A549 (cell line): ENCODE measurements around the gene RNF126. TPM values are rescaled to one million over a fixed set of nuclear protein-coding genes. Genes with fewer than 3 reads are reported as not detected.

ENCODE experiments used
- BHLHE40 ChIP-seq: IDR thresholded peaks from 2 replicates; pipeline ENCODE4 v1.6.1; 2012; ENCODE audit warnings: low read depth, low read length, inconsistent platforms
- CBX2 ChIP-seq: fragments of 200-600 bp; sonication (generic); IDR thresholded peaks from 2 replicates; pipeline ENCODE4 v1.6.1; 2016; ENCODE audit warnings: low read depth, mild to moderate bottlenecking, borderline replicate concordance
- CBX8 ChIP-seq: fragments of 200-600 bp; sonication (generic); IDR thresholded peaks from 2 replicates; pipeline ENCODE4 v1.6.1; 2016
- CEBPB ChIP-seq, 2 experiments: fragments of >200 bp in 1 of 2; sonication (Bioruptor Twin) in 1 of 2; formaldehyde crosslinking in 1 of 2; IDR thresholded peaks; 2 replicates each; pipeline ENCODE4 v1.6.1; 2012 to 2016
- CHD2 ChIP-seq: fragments of 150-350 bp; IDR thresholded peaks from 2 replicates; pipeline ENCODE4 v1.6.1; 2014; ENCODE audit warnings: low read length; ENCODE audit not compliant: partially characterized antibody
- CHD4 ChIP-seq: fragments of 200-600 bp; sonication (generic); IDR thresholded peaks from 2 replicates; pipeline ENCODE4 v1.6.1; 2016; ENCODE audit warnings: antibody characterized with exemption, mild to moderate bottlenecking, borderline replicate concordance
- EHF ChIP-seq: fragments of 250-450 bp; sonication (Bioruptor Pico); IDR thresholded peaks from 2 replicates; pipeline ENCODE4 v1.5.0; 2020; ENCODE audit warnings: mild to moderate bottlenecking
- EP300 ChIP-seq, 2 experiments: fragments of >200 bp; sonication (Bioruptor Twin); formaldehyde crosslinking; IDR thresholded peaks; 2 replicates in 1 of 2; 3 replicates in 1 of 2; pipeline ENCODE4 v1.6.1; 2016 to 2017
- ESRRA ChIP-seq: fragments of 150-350 bp; IDR thresholded peaks from 2 replicates; pipeline ENCODE4 v1.6.1; 2014; ENCODE audit warnings: mild to moderate bottlenecking, low read length, borderline replicate concordance
- FOSL2 ChIP-seq, 2 experiments: fragments of 450-650 bp in 1 of 2; fragments of >200 bp in 1 of 2; sonication (Bioruptor Twin) in 1 of 2; formaldehyde crosslinking; IDR thresholded peaks; 2 replicates each; pipeline versions ENCODE4 v1.5.0 to v1.6.1; 2016 to 2020; ENCODE audit warnings: mild to moderate bottlenecking in 1 of 2, moderate library complexity in 1 of 2
- FOXS1 ChIP-seq: fragments of 250-450 bp; sonication (Bioruptor Pico); IDR thresholded peaks from 2 replicates; pipeline ENCODE4 v1.5.0; 2020; ENCODE audit warnings: mild to moderate bottlenecking, moderate library complexity
- HEYL ChIP-seq: fragments of 250-450 bp; sonication (Bioruptor Pico); IDR thresholded peaks from 2 replicates; pipeline ENCODE4 v1.8.0; 2021; ENCODE audit warnings: mild to moderate bottlenecking, moderate library complexity
- HOXA7 ChIP-seq: fragments of 250-450 bp; sonication (Bioruptor Pico); IDR thresholded peaks from 2 replicates; pipeline ENCODE4 v1.5.0; 2020; ENCODE audit warnings: mild to moderate bottlenecking, moderate library complexity
- HOXB13 ChIP-seq: fragments of 250-450 bp; sonication (Bioruptor Pico); IDR thresholded peaks from 2 replicates; pipeline ENCODE4 v1.5.0; 2020; ENCODE audit warnings: low read depth, mild to moderate bottlenecking, moderate library complexity
- JUNB ChIP-seq: fragments of >200 bp; sonication (Bioruptor Twin); formaldehyde crosslinking; IDR thresholded peaks from 2 replicates; pipeline ENCODE4 v1.6.1; 2016
- MAFK ChIP-seq: fragments of 450-650 bp; IDR thresholded peaks from 2 replicates; pipeline ENCODE4 v1.6.1; 2014; ENCODE audit not compliant: partially characterized antibody
- MAZ ChIP-seq: fragments of 150-350 bp; IDR thresholded peaks from 2 replicates; pipeline ENCODE4 v1.6.1; 2014; ENCODE audit warnings: antibody characterized with exemption, low read depth, low read length, borderline replicate concordance
- MYC ChIP-seq: IDR thresholded peaks from 2 replicates; pipeline ENCODE4 v1.6.1; 2012; ENCODE audit warnings: mild to moderate bottlenecking, inconsistent platforms, low read length, improper control_type of control experiment, borderline replicate concordance
- NFE2L2 ChIP-seq: fragments of 150-350 bp; conservative IDR thresholded peaks from 2 replicates; pipeline ENCODE4 v1.6.1; 2014; ENCODE audit warnings: low read length
- NPAS2 ChIP-seq: fragments of 250-450 bp; sonication (Bioruptor Pico); IDR thresholded peaks from 2 replicates; pipeline ENCODE4 v1.8.0; 2022; ENCODE audit warnings: mild to moderate bottlenecking, moderate library complexity, borderline replicate concordance
- POLR2A ChIP-seq: IDR thresholded peaks from 2 replicates; pipeline ENCODE4 v1.6.1; 2012; ENCODE audit warnings: mild to moderate bottlenecking, low read length
- POLR2AphosphoS2 ChIP-seq: conservative IDR thresholded peaks from 2 replicates; pipeline ENCODE4 v1.6.1; 2012; ENCODE audit warnings: low read length, improper control_type of control experiment, inconsistent platforms
- RARB ChIP-seq: fragments of 250-450 bp; sonication (Bioruptor Pico); IDR thresholded peaks from 2 replicates; pipeline ENCODE4 v1.8.0; 2021; ENCODE audit warnings: mild to moderate bottlenecking, moderate library complexity
- RFX5 ChIP-seq: fragments of 450-650 bp; IDR thresholded peaks from 2 replicates; pipeline ENCODE4 v1.7.1; 2014; ENCODE audit warnings: antibody characterized with exemption, mild to moderate bottlenecking, moderate library complexity
- SMC3 ChIP-seq: fragments of >200 bp; sonication (Bioruptor Twin); formaldehyde crosslinking; IDR thresholded peaks from 3 replicates; pipeline ENCODE4 v1.6.1; 2018; ENCODE audit warnings: inconsistent platforms
- TFCP2L1 ChIP-seq: fragments of 250-450 bp; sonication (Bioruptor Pico); IDR thresholded peaks from 2 replicates; pipeline ENCODE4 v1.5.0; 2021; ENCODE audit warnings: mild to moderate bottlenecking
- ZC3H11A ChIP-seq: fragments of 450-650 bp; IDR thresholded peaks from 2 replicates; pipeline ENCODE4 v1.6.1; 2014; ENCODE audit warnings: antibody characterized with exemption, mild to moderate bottlenecking
- ZFP36 ChIP-seq: fragments of 450-650 bp; IDR thresholded peaks from 2 replicates; pipeline ENCODE4 v1.6.1; 2014; ENCODE audit warnings: borderline replicate concordance; ENCODE audit not compliant: partially characterized antibody
- polyA plus RNA-seq, 4 experiments: library from polyadenylated mRNA; depleted of rRNA in 3 of 4; stranded (reverse); fragments of >200 nt; fragmentation: RNase III in 1 of 4; extraction: RNeasy Plus Mini Kit Qiagen cat#74134 plus additional on column Dnase treatment in 1 of 4; gene quantifications; 2 replicates in 3 of 4; 3 replicates in 1 of 4; pipeline ENCODE4 v1.2.3, GENCODE V29; 2011 to 2017
- TF ChIP-seq, protein P1 (sequence below): IDR thresholded peaks from 2 replicates; pipeline ENCODE4 v1.6.1; 2012
- TF ChIP-seq, protein P2 (sequence below): IDR thresholded peaks from 2 replicates; pipeline ENCODE4 v1.6.1; 2012; ENCODE audit warnings: low read depth, borderline replicate concordance
- TF ChIP-seq, protein P3 (sequence below): fragments of 150-350 bp; IDR thresholded peaks from 2 replicates; pipeline ENCODE4 v1.6.1; 2014; ENCODE audit warnings: low read depth, mild to moderate bottlenecking, low read length
- TF ChIP-seq, protein P4 (sequence below): fragments of 250-450 bp; sonication (Bioruptor Pico); IDR thresholded peaks from 2 replicates; pipeline ENCODE4 v1.5.0; 2021; ENCODE audit warnings: mild to moderate bottlenecking, moderate library complexity, borderline replicate concordance
- TF ChIP-seq, protein P5 (sequence below): fragments of >200 bp; sonication (Bioruptor Twin); formaldehyde crosslinking; IDR thresholded peaks from 3 replicates; pipeline ENCODE4 v1.6.1; 2016

The RNF126 gene
- polyA plus RNA-seq, 2 of the 4 experiments (the other 2 are of a cell fraction), result 3.1 to 35.0 TPM

DNA sequence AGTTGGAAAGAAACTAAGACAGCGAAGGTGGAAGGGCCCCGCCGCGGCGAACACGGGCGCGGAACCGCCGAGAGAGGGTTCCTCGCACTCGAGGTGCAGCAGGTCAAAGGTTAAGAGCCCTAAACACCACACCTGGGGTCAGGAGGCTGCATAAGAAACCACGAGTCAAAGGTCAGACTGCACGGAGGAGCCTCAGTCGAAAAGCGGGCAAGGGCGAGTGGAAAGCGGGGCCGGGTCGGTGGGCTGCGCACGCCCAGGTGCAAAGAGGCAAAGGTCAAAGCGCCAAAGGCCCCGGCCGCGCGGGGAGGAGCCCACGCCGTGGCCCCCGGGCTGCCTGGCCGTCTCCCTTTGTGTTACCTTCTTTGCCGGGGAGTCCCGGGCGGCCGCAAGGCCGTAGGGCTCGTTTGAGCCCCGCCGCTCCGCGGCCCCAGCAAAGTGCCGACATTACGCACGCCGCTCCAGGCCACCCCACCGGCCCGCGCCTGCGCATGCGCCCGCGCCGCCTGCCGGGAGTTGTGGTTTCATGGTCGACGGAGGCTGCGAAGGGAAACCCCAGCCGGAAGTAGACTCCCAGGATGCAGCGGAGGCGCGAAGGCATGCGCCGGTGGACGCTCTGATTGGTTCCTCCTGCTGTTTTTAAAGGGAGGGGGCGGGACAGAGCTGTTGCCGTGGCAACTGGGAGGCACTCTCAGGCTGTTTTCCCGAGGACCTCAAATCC lies 29.8 kb downstream of the RNF126 start, which contains the start of gene POLRMT (continued):
- TF ChIP-seq, protein P1, sequence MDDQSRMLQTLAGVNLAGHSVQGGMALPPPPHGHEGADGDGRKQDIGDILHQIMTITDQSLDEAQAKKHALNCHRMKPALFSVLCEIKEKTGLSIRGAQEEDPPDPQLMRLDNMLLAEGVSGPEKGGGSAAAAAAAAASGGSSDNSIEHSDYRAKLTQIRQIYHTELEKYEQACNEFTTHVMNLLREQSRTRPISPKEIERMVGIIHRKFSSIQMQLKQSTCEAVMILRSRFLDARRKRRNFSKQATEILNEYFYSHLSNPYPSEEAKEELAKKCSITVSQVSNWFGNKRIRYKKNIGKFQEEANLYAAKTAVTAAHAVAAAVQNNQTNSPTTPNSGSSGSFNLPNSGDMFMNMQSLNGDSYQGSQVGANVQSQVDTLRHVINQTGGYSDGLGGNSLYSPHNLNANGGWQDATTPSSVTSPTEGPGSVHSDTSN, result peak; percentile 79
- TF ChIP-seq CHD4, result no peak
- no peak for TF ChIP-seq MAZ
- no peak for TF ChIP-seq RFX5
- TF ChIP-seq, protein P2, sequence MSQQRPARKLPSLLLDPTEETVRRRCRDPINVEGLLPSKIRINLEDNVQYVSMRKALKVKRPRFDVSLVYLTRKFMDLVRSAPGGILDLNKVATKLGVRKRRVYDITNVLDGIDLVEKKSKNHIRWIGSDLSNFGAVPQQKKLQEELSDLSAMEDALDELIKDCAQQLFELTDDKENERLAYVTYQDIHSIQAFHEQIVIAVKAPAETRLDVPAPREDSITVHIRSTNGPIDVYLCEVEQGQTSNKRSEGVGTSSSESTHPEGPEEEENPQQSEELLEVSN, result peak; percentile 82
- no peak for TF ChIP-seq MYC
- TF ChIP-seq, protein P3, sequence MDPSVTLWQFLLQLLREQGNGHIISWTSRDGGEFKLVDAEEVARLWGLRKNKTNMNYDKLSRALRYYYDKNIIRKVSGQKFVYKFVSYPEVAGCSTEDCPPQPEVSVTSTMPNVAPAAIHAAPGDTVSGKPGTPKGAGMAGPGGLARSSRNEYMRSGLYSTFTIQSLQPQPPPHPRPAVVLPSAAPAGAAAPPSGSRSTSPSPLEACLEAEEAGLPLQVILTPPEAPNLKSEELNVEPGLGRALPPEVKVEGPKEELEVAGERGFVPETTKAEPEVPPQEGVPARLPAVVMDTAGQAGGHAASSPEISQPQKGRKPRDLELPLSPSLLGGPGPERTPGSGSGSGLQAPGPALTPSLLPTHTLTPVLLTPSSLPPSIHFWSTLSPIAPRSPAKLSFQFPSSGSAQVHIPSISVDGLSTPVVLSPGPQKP, result no peak
- TF ChIP-seq CBX8, result no peak
- no peak for TF ChIP-seq POLR2AphosphoS2
- TF ChIP-seq SMC3, result no peak
- TF ChIP-seq, protein P4, sequence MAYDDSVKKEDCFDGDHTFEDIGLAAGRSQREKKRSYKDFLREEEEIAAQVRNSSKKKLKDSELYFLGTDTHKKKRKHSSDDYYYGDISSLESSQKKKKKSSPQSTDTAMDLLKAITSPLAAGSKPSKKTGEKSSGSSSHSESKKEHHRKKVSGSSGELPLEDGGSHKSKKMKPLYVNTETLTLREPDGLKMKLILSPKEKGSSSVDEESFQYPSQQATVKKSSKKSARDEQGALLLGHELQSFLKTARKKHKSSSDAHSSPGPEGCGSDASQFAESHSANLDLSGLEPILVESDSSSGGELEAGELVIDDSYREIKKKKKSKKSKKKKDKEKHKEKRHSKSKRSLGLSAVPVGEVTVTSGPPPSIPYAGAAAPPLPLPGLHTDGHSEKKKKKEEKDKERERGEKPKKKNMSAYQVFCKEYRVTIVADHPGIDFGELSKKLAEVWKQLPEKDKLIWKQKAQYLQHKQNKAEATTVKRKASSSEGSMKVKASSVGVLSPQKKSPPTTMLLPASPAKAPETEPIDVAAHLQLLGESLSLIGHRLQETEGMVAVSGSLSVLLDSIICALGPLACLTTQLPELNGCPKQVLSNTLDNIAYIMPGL (CRISPR knock-in tag), result no peak
- TF ChIP-seq FOSL2 (IDR thresholded peaks at IDR 0.05), result no peak
- TF ChIP-seq FOSL2 (CRISPR knock-in tag; IDR thresholded peaks at IDR 0.05), result no peak
- TF ChIP-seq ESRRA, result no peak
- TF ChIP-seq CBX2, result no peak
- TF ChIP-seq HEYL (CRISPR knock-in tag), result no peak
- no peak for TF ChIP-seq HOXA7 (CRISPR knock-in tag)
- TF ChIP-seq EHF (CRISPR knock-in tag), result 0 out of 2 replicates have a peak, but pooled peaks have one; percentile 28
- no peak for TF ChIP-seq EP300 (IDR thresholded peaks at IDR 0.05)
- TF ChIP-seq NFE2L2, result no peak
- no peak for TF ChIP-seq CHD2
- no peak for TF ChIP-seq TFCP2L1 (CRISPR knock-in tag)
- no peak for TF ChIP-seq CEBPB (IDR thresholded peaks at IDR 0.05)
- TF ChIP-seq RARB (CRISPR knock-in tag), result no peak
- TF ChIP-seq, protein P5, sequence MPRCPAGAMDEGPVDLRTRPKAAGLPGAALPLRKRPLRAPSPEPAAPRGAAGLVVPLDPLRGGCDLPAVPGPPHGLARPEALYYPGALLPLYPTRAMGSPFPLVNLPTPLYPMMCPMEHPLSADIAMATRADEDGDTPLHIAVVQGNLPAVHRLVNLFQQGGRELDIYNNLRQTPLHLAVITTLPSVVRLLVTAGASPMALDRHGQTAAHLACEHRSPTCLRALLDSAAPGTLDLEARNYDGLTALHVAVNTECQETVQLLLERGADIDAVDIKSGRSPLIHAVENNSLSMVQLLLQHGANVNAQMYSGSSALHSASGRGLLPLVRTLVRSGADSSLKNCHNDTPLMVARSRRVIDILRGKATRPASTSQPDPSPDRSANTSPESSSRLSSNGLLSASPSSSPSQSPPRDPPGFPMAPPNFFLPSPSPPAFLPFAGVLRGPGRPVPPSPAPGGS, result peak; percentile 19; the same call in 1 of the 3 replicates
- no peak for TF ChIP-seq HOXB13 (CRISPR knock-in tag)
- TF ChIP-seq ZC3H11A, result no peak
- TF ChIP-seq POLR2A, result peak; percentile 45; the same call in 1 of the 2 replicates
- TF ChIP-seq MAFK, result no peak
- no peak for TF ChIP-seq NPAS2 (CRISPR knock-in tag)
- no peak for TF ChIP-seq JUNB
- no peak for TF ChIP-seq BHLHE40
- no peak for TF ChIP-seq ZFP36
- TF ChIP-seq FOXS1 (CRISPR knock-in tag), result no peak
